COLO668 (cell line): ENCODE results near the gene CGB2.

Experiments
- DNase-seq: peaks from one replicate; lab custom pipeline; 2025; ENCODE audit not compliant: unreplicated experiment; lab: John Stamatoyannopoulos, UW

Gene CGB2

GRCh38 chr19:49064768-49065611 is 33.3 kb downstream of the CGB2 start, which contains the start of gene NTF4:
Gene NTF4 (minus strand): TSS chr19:49064818. CDS start chr19:49061997, 2,821 bp downstream.
- DNase-seq = no peak

- no peak for DNase-seq
Measured at GRCh38 chr19:49065905-49066512, 34.3 kb downstream of the CGB2 start.

- DNase-seq = no peak
Measured at GRCh38 chr19:49067554-49067953, 35.9 kb downstream of the CGB2 start.

GRCh38 chr19:49069026-49069425 is 37.3 kb downstream of the CGB2 start:
- DNase-seq = no peak

DNA sequence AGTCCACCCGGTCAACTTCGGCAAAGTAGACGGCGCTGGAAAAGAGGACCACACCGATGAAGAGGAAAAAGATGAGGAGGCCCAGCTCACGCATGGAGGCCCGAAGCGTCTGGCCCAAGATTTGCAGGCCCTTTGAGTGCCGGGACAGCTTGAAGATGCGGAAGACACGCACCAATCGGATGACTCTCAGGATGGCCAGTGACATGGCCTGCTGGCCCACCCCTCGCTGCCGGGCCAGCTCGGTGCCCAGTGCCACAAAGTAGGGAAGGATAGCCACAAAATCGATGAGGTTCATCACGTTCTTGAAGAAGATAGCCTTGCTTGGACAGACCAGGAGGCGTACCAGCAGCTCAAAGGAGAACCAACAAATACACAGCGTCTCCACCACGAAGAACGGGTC is 38.7 kb downstream of the CGB2 start:
- DNase-seq = no peak

- DNase-seq = peak; percentile 15
Measured at GRCh38 chr19:49071860-49072547, 40.3 kb downstream of the CGB2 start.

DNA sequence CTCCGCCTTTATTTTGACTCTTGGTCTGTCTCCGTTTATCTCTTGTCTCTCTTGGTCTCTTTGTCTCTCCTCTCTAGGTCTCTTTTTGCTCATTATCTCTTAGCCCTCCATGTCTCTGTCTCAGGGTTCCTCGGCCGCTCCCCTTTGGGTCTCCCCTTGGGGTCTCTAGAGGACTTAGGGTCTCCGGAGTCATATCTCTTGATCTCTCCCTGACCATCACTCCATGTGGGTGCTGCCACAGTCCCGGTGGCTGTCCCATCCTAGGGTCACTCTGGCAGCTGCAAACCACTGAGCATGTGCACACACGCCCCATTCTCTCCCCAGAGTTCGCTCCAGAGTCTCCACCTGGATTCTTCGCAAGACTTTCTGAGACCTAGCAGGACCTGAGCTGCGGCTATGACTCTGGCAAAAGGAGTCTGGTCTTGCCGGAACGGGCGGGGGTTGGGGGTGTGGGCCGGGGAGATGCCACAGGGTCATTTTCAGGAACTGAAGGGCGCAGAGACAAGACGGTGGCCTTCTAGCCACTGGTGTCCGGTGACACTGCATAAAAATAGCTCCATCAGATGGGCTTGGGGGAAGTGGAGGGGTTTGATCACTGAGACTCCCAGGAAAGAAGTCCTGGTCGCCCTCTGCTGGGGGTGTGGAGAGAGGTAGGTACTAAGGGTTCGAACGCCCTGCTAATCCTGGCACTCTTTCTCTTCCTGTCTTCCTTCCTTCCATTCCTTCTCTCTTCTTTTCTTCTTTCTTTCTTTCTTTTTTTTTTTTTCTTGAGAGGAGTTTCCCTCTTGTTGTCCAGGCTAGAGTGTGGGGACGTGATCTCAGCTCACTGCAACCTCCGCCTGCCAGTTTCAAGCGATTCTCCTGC is 42.1 kb downstream of the CGB2 start:
- DNase-seq = no peak

GRCh38 chr19:49074869-49075268 is 43.2 kb downstream of the CGB2 start:
- peak; percentile 52 for DNase-seq

DNA sequence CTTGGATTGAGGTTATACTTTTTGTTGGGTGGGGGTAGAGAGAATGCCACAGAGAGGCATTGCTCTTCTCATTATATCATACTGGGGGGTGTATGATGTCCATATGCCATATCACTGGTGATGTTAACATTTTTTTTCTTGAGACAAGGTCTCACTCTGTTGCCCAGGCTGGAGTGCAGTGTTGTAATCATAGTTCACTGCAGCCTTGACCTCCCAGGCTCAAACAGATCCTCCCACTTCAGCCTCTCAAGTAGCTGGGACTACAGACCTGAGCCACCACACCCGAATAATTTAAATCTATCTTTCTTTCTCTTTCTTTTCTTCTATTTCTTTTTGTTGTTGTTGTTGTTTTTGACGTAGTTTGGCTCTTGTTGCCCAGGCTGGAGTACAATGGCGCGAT is 48.7 kb downstream of the CGB2 start:
- no peak for DNase-seq

- DNase-seq = no peak
Measured at GRCh38 chr19:49081273-49081672, 49.6 kb downstream of the CGB2 start.
